Umbilical cord (tissue), 2 donors: ENCODE results near the gene ZNF445. TPM values are rescaled to one million over a fixed set of nuclear protein-coding genes. Genes with fewer than 3 reads are reported as not detected.
"Not testable (repeated sequence)": the region's sequence is repeated elsewhere in the genome, so short reads cannot be mapped to it uniquely, and the experiment has no call there.

Experiments
- DNase-seq: peaks from one replicate; pipeline ENCODE4 v3.0.0-alpha.2; 2015; ENCODE audit warnings: low spot score
- total RNA-seq: library from RNA; depleted of rRNA; stranded (reverse); fragments of >200 nt; gene quantifications from one replicate; pipeline ENCODE4 v1.2.3, GENCODE V29; 2014; ENCODE audit warnings: low replicate concordance; ENCODE audit not compliant: insufficient read depth

ZNF445 gene
- 19.7 TPM for total RNA-seq

- DNase-seq: peak; percentile 84
Measured at GRCh38 chr3:44477312-44478030, at the start of gene ZNF445. Gene ZNF445, minus strand, starts transcription at chr3:44477670. Its CDS starts 22,121 bp downstream, at chr3:44455549.

DNA sequence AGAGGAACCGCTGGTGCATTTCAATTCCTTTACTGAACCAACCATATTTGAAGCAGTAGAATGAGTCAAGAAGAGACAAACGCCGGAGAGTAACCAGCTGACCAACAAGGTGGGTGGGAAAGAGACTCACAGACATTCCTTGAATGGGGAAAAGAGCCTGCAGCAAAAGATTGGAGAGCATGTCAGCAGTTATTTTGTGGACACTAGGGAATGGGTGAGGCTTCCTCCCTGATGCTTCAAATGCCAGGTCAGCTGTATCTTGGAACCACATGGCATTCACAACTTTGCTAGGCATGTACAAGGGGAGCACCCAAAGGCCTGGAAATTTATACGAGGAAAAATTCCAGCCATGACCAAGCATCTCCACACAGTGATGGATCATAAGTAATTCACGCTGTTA lies 47.6 kb upstream of the ZNF445 start:
- DNase-seq: no peak

DNA sequence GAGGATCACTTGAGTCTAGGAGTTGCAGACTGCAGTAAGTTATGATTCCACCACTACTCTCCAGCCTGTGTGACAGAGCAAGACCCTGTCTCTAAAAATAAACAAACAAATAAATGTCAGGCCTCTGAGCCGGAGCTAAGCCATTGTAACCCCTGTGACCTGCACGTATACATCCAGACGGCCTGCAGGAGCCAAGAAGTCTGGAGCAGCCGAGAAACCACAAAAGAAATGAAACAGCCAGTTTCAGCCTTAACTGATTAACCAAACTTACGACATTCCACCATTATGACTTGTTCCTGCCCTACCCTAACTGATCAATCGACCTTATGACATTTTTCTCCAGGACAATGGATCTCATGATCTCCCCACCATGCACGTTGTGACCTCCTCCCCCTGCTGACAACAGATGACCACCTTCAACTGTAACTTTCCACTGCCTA lies 45.0 kb upstream of the ZNF445 start:
- no peak for DNase-seq

DNA sequence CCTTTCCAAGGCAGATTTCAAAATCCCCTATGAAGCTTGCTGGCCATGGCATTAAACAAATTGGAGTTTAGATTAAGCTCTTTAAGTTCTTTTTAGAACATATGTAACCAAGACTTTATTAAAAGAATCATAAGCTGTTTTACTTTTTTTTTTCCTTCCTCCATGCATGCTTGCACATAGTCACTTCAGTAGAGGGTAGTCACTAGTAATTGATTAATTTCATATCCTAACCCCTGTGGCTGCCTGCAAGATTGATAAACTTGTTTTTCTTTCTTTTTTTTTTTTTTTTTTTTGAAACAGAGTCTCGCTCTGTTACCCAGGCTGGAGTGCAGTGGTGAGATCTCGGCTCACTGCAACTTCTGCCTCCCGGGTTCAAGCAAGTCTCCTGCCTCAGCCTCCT lies 44.3 kb upstream of the ZNF445 start:
- no peak for DNase-seq

- no peak for DNase-seq
Measured at GRCh38 chr3:44518782-44519156, 41.3 kb upstream of the ZNF445 start.

DNA sequence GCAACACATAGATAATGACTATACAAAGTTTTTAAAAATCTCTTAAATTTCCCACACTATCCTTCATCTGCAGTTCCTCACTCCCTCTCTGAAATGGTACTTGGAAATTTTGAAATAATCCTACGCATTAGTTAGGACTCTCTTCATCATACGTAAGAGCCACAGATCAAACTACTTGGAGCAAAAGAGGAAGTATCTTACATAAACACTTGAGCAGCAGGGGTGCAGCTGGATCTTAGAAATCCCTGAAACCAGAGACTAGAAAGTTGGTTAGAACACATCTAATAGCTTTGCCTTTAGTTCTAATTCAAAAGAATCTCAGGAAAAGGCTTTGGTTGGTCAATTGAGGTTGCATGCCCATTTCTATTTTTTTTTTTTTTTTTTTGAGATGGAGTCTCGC lies 38.8 kb upstream of the ZNF445 start:
- DNase-seq: no peak

DNA sequence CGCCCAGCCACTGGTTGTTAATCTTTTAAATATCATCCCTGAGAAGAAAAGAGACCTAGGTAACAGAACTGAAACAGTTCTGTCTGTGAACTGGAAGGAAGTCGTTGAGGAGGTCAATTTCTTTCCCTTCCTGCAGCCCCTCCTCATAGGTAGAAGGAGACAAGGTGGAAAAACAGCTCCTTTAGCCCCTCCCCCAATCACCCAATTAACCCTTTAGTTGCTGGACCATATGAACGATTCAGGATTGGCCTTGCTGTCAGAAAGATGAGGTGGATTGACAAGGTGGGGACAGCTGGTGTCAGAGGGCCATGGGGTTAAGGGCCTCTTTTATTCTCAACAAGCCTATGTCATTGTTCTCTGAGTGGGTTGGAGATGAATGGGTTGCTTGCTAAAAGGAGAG lies 36.0 kb upstream of the ZNF445 start:
- DNase-seq: no peak

DNA sequence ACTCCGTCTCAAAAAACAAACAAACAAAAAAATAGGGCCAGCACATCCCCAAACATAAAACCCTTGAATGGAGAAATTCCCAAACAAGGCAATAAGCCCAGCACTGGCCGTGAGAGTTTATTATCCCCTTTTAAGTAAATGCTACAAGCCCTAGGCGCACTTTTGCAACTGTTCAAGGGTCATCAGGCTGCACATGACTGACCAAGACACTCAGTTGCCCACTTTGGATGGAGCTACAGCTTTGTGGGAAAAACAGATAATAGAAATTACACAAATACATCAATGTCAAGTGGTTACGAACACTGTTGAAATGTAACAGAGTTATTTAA lies 33.7 kb upstream of the ZNF445 start:
- DNase-seq: peak; percentile 4

GRCh38 chr3:44510000-44510368 lies 32.5 kb upstream of the ZNF445 start:
- no peak for DNase-seq

DNA sequence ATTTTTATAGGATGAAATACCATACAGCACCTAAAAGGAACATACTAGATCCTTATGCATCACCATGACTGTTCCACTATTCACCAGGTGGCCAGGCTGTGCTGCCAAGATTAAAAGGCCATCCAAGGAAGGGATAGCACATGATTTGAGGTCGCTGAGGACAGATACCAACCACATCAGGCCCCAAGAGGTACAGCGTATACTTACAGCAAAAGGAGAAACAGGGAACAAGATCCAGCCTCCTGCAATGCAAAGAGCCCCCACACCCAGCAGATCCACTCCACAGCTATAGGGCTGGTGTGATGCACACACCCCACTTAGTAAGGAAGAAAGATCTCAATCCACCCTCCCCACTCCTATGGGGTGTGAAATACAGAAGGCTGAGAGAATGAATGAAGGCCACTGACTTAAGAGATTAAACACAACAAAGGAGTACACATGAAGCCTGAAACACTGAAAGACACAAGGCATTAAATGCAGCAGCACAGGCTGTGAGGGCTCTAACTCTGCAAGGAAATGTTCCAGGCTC lies 32.0 kb upstream of the ZNF445 start:
- DNase-seq: no peak

GRCh38 chr3:44506961-44507360 lies 29.5 kb upstream of the ZNF445 start:
- no peak for DNase-seq

- no peak for DNase-seq
Measured at GRCh38 chr3:44506556-44506955, 29.1 kb upstream of the ZNF445 start.

DNA sequence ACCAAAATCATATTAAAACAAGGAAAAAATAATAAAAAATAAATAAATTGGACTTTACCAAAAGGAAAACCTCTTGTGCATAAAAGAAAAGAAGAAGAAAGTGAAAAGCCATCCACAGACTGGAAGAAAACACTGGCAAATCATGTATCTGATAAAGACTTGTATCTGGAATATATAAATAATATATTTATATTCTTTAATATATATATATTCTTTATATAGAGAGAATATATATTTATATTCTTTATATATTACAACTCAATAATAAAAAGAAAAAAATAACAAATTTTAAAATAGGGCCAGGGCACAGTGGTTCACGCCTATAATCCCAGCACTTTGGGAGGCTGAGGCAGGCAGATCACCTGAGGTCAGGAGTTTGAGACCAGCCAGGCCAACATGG lies 27.1 kb upstream of the ZNF445 start:
- no peak for DNase-seq

GRCh38 chr3:44503178-44503577 lies 25.7 kb upstream of the ZNF445 start:
- DNase-seq: not testable (repeated sequence)

DNA sequence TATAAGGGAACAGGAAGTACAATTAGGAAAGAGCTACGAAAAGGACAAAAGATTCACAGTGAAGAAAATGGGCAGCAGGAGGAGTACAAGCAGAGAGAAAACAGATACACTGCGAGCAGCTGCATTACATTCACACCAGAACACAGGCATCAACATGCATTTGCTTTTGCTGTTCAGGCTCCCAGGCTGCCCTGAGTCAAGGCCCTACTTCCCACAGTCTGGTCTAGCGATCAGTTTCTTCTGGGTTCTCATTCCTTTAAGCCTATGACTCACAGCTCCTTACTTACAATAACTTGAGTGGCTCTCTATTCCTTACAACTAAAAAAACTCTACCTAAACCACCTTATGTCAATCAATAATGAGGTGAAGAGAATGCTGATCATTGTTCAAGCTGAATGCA lies 24.5 kb upstream of the ZNF445 start:
- DNase-seq: no peak

DNA sequence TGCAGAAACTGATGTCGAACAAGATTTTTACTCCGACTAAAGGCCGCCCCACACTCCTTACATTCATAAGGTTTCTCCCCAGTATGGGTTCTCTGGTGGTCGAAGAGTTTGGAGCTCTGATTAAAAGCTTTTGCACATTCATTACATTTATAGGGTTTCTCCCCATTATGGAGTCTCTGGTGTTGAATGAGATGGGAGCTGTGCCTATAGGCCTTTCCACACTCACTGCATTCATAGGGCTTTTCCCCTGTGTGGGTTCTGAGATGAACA lies 22.4 kb upstream of the ZNF445 start:
- DNase-seq: not testable (repeated sequence)

DNA sequence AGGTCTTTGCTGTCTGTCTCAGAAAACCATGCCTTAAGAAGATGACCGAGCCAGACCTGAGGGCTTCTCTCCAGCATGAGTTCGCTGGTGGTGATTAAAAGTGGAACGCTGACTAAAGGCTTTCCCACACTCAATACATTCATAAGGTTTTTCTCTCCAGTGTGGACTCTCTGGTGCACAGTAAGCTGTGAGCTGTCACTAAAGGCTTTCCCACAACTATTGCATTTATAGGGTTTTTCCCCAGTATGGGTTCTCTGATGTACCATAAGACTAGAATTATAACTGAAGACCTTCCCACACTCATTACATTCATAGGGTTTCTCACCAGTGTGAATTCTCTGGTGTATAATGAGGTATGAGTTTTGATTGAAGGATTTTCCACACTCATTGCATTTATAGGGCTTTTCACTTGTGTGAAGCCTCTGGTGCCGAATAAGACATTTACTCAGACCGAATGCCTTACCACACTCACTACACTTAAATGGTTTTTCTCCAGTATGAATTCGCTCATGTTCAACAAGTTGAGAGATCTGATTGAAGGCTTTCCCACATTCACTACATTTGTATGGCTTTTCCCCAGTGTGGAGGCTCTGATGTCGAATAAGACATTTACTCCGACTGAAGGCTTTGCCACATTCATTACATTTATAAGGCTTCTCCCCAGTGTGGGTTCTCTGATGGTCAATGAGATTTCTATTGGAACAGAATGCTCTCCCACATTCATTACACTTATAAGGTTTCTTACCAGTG lies 21.9 kb upstream of the ZNF445 start:
- no peak for DNase-seq

GRCh38 chr3:44495636-44496415 lies 18.4 kb upstream of the ZNF445 start:
- no peak for DNase-seq

DNA sequence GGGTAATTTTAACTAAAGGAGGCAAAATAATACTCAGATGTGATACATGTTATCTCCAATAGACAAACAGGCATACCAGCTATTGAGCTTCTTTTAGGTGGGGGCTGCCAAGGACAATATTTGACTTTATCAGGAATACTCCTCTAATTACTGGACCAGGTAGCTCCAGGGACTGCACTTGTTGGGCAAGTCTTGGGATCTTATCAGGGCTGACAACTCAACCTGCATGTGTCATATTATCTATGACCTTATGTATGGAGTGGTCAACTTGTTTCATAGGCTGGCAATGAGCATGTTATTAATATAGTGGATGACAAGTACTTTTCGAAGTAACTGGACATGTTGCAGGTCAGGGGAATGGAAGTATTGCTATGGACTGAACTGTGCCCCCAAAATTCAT lies 15.0 kb upstream of the ZNF445 start:
- no peak for DNase-seq

DNA sequence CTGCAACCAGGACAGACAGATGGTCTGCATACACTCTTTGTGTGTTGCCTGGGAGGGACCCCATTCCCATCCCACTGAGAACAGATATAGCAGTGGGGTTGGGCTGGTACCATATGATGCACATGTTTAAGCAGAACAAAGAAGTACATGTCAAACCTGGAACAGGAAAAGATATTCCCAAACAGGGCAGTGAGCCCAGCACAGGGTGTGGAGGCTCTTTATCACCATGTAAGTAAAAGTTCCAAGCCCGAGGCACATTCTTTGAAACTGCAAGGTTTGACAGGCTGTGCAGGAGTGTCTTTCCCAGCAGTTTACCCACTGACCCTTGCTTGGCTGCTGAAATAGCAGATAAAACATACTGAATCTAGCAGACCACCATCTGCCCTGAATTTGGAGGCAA lies 5.3 kb upstream of the ZNF445 start:
- peak; percentile 38 for DNase-seq

- DNase-seq: no peak
Measured at GRCh38 chr3:44478606-44479094, 1.2 kb upstream of the ZNF445 start.

DNA sequence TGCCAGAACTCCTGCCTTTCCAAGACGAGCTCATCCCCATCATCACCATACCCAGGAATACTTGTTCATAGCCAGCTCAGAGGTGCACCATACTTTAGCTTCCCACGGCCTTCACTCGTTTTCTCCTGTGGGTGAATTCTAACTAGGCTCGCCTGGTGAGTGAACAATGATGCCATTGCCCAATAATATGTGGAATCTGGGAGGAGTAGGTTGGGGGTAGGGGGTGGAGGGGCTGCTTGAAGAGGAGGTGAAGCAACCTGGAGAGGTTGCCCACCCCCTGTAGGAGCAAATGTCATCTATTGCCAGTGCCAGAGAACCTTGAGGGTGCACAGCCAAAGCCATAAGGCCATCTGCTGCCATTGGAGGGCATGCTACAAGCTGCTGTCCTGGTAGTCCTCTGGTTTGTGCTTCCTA lies 592 bp upstream of the ZNF445 start:
- DNase-seq: no peak

- no peak for DNase-seq
Measured at GRCh38 chr3:44476963-44477311, 533 bp downstream of the ZNF445 start.
